Panc1 (cell line): ENCODE results near the gene IFI30. TPM values are rescaled to one million over a fixed set of nuclear protein-coding genes. Genes with fewer than 3 reads are reported as not detected.

Source experiments
- ATAC-seq: fragments of 200-7000 bp; cut with Tn5 transposase; 2 replicates; pipeline ENCODE4 v1.9.1; 2020; ENCODE audit warnings: mild to moderate bottlenecking, moderate library complexity
- BruUV-seq: library from RNA; stranded (reverse); fragments of 400-500 nt; replicated peaks from 2 replicates; lab custom pipeline; 2021; lab: Mats Ljungman, UMichigan
- CTCF ChIA-PET: fragments of 300-600 bp; sonication (Branson Sonifier 250); formaldehyde crosslinking; loops from one replicate; lab custom pipeline; 2022; ENCODE audit warnings: antibody characterized with exemption; lab: Charles Lee
- POLR2A ChIA-PET: fragments of 300-600 bp; sonication (Branson Sonifier 250); formaldehyde crosslinking; loops from one replicate; lab custom pipeline; 2022; ENCODE audit warnings: antibody characterized with exemption; lab: Charles Lee
- DNase-seq: peaks from one replicate; pipeline ENCODE4 v3.0.0-alpha.2; 2010; ENCODE audit warnings: low read depth, low spot score
- H3K27ac ChIP-seq: 2 replicates; pipeline ENCODE4 v1.5.1; 2011; ENCODE audit warnings: mild to moderate bottlenecking, low read length, inconsistent platforms
- H3K27me3 ChIP-seq: fragments of 200-500 bp; sonication (Bioruptor generic); 2 replicates; pipeline ENCODE4 v1.6.0; 2014; ENCODE audit warnings: low read length, inconsistent platforms; ENCODE audit not compliant: control insufficient read depth, insufficient read depth
- H3K36me3 ChIP-seq: fragments of 200-500 bp; sonication (Bioruptor generic); 2 replicates; pipeline ENCODE4 v1.5.1; 2014; ENCODE audit warnings: inconsistent platforms, mild to moderate bottlenecking, low read length, moderate library complexity; ENCODE audit not compliant: control insufficient read depth, insufficient read depth
- H3K4me1 ChIP-seq: 2 replicates; pipeline ENCODE4 v1.5.1; 2011; ENCODE audit warnings: inconsistent platforms, mild to moderate bottlenecking, low read length, moderate library complexity; ENCODE audit not compliant: control insufficient read depth, insufficient read depth
- H3K4me3 ChIP-seq, 2 experiments: 2 replicates each; pipeline ENCODE4 v1.5.1; 2011 to 2012; ENCODE audit warnings: low read depth in 2 of 2, low read length in 2 of 2, mild to moderate bottlenecking in 2 of 2, inconsistent platforms in 1 of 2, moderate library complexity in 1 of 2
- H3K9me3 ChIP-seq: fragments of 200-500 bp; sonication (Bioruptor generic); 2 replicates; pipeline ENCODE4 v1.5.1; 2014; ENCODE audit warnings: low read depth, mild to moderate bottlenecking, inconsistent platforms, low read length, moderate library complexity; ENCODE audit not compliant: control insufficient read depth, insufficient read depth
- CTCF ChIP-seq: fragments of 450-650 bp; IDR thresholded peaks from 2 replicates; pipeline ENCODE4 v1.5.1; 2017; ENCODE audit warnings: mild to moderate bottlenecking
- POLR2AphosphoS5 ChIP-seq: IDR thresholded peaks from 2 replicates; pipeline ENCODE4 v1.6.1; 2012; ENCODE audit warnings: mild to moderate bottlenecking, low read depth, low read length, moderate library complexity
- REST ChIP-seq, 2 experiments: IDR thresholded peaks; 2 replicates each; pipeline ENCODE4 v1.6.1; 2011 to 2012; ENCODE audit warnings: low read depth in 2 of 2, control low read depth in 1 of 2, low read length in 1 of 2, mild to moderate bottlenecking in 1 of 2, moderate library complexity in 1 of 2; ENCODE audit not compliant: insufficient read depth in 1 of 2
- SIN3A ChIP-seq: IDR thresholded peaks from 2 replicates; pipeline ENCODE4 v1.6.1; 2012; ENCODE audit warnings: low read depth, mild to moderate bottlenecking, low read length, moderate library complexity, borderline replicate concordance; ENCODE audit not compliant: insufficient read depth
- TCF7L2 ChIP-seq: IDR thresholded peaks from 2 replicates; pipeline ENCODE4 v1.6.1; 2011; ENCODE audit warnings: mild to moderate bottlenecking, low read depth, low read length, inconsistent platforms
- in situ Hi-C: cut with HindIII; loops from 2 replicates; pipeline ENCODE4 v1.10.0; 2016; ENCODE audit warnings: low sequenced_read_pairs, low pct_unique_long_range_greater_than_20kb
- intact Hi-C: fragments of 100-400 bp; cut with micrococcal nuclease; formaldehyde crosslinking; loops from one replicate; pipeline ENCODE4 v1.10.0; 2022; ENCODE audit not compliant: unreplicated experiment
- total RNA-seq: library from RNA; stranded (reverse); gene quantifications from one replicate; pipeline ENCODE4 v1.2.1, GENCODE V29; 2021; ENCODE audit not compliant: unreplicated experiment

The IFI30 gene
- total RNA-seq, 1 experiment from 2014 or later = 39.7 TPM

- intact Hi-C loops = no loop called here
- POLR2A ChIA-PET = interaction anchor here (0.6 kb wide), 1 partner anchor 31 kb away, joined by 6 read pairs; no protein-coding TSS in a partner anchor
- no TSS peak for BruUV-seq
- Histone ChIP-seq H3K27ac (no peak overlapping the region), H3K36me3 (no peaks in the 10 kb centered on the region), H3K4me1 (no peaks in the 10 kb centered on the region), H3K4me3 (no peak overlapping the region), H3K9me3 (no peaks in the 10 kb centered on the region), H3K27me3 (no peaks in the 10 kb centered on the region)
- ATAC-seq = no peak
- TF ChIP-seq CTCF = no peak
- no peak for TF ChIP-seq SIN3A
- no peak for TF ChIP-seq TCF7L2
- TF ChIP-seq REST (IDR thresholded peaks at IDR 0.05; ENCODE audit: insufficient read depth in 1 of 2, low read depth in 2 of 2, low read length in 1 of 2) = no peak
- TF ChIP-seq POLR2AphosphoS5 = no peak
- in situ Hi-C loops = no loop called here
- CTCF ChIA-PET = interaction anchor here (0.6 kb wide), 1 partner anchor 123 kb away, joined by 10 read pairs; no protein-coding TSS in a partner anchor
- DNase-seq = no peak
These were observed 41.3 kb downstream of the IFI30 start for GRCh38 chr19:18214779-18215433.

GRCh38 chr19:18216789-18217188 is 43.2 kb downstream of the IFI30 start:
- ChIA-PET CTCF (no interaction called here), POLR2A (no interaction called here)
- Histone ChIP-seq H3K4me3 (no peak overlapping the region), H3K9me3 (no peaks in the 10 kb centered on the region), H3K36me3 (no peaks in the 10 kb centered on the region), H3K4me1 (no peaks in the 10 kb centered on the region), H3K27ac (no peak overlapping the region), H3K27me3 (no peaks in the 10 kb centered on the region)
- in situ Hi-C loops (no loop called here), intact Hi-C loops (no loop called here)
- no peak for DNase-seq
- BruUV-seq = no TSS peak
- TF ChIP-seq TCF7L2 = no peak
- TF ChIP-seq SIN3A = no peak
- TF ChIP-seq REST (IDR thresholded peaks at IDR 0.05; ENCODE audit: insufficient read depth in 1 of 2, low read depth in 2 of 2, low read length in 1 of 2) = no peak
- no peak for TF ChIP-seq CTCF
- no peak for TF ChIP-seq POLR2AphosphoS5
- ATAC-seq = no peak
